NB4 (cell line): ENCODE measurements around the gene DMWD.

Source experiments
- POLR2A ChIP-seq: IDR thresholded peaks from 2 replicates; pipeline ENCODE4 v1.6.1; 2011; ENCODE audit warnings: mild to moderate bottlenecking; ENCODE audit not compliant: insufficient read length; ENCODE audit errors: extremely low read depth
- TF ChIP-seq, protein P1 (sequence below): IDR thresholded peaks from one replicate; pipeline ENCODE4 v1.5.1; 2012; ENCODE audit warnings: low read depth, low read length

DNA sequence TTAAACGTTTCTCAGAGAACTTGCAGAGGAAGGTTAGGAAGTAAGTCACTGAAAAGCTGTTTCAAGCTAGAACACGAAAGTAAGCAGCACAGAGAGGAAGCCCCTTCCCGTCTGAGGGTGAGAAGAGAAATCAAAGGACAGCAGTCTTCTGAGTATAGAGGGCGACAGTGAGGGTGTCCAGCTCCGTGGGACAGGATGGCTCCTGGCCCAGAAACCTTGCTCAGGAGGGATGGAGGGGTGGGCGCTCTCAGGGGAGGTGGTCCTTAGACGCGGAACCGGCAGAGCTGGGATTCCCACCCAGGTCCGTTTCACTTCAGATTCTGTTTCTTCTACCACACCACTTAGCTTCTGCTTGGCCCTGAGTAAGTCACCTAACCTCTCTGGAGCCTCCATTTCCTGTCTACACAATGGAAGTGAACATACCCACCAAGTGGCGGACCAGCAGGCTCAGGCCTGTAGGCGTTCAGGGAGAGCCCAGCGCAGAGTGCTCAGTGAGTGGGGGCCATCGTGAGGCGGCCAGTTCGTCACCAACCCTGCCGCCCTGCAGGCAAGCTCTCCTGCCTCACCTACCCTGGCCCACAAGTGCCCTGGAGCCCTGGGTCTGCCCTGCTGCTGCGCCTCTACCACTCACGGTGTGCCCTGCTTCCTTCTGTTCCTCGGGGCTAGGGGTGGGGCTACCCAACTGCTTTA, 27.9 kb upstream of the DMWD start:
- TF ChIP-seq, protein P1, sequence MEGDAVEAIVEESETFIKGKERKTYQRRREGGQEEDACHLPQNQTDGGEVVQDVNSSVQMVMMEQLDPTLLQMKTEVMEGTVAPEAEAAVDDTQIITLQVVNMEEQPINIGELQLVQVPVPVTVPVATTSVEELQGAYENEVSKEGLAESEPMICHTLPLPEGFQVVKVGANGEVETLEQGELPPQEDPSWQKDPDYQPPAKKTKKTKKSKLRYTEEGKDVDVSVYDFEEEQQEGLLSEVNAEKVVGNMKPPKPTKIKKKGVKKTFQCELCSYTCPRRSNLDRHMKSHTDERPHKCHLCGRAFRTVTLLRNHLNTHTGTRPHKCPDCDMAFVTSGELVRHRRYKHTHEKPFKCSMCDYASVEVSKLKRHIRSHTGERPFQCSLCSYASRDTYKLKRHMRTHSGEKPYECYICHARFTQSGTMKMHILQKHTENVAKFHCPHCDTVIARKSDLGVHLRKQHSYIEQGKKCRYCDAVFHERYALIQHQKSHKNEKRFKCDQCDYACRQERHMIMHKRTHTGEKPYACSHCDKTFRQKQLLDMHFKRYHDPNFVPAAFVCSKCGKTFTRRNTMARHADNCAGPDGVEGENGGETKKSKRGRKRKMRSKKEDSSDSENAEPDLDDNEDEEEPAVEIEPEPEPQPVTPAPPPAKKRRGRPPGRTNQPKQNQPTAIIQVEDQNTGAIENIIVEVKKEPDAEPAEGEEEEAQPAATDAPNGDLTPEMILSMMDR: no peak
- TF ChIP-seq POLR2A: no peak
